Spinal cord (tissue), 10 donors: ENCODE measurements around the gene GNPTG. TPM values are rescaled to one million over a fixed set of nuclear protein-coding genes. Genes with fewer than 3 reads are reported as not detected.

Source experiments
- DNase-seq, 6 donors: peaks; one replicate each; pipeline versions ENCODE4 v3.0.0 to v3.0.0-alpha.2; 2013 to 2015; ENCODE audit warnings: low spot score in 6 of 6, low read depth in 4 of 6
- H3K27ac ChIP-seq: one replicate; pipeline ENCODE4 v1.5.1; 2013; ENCODE audit warnings: low read depth, low read length, control low read depth
- H3K27me3 ChIP-seq: one replicate; pipeline ENCODE4 v1.6.1; 2013; ENCODE audit warnings: low read length; ENCODE audit not compliant: control insufficient read depth, insufficient read depth
- H3K36me3 ChIP-seq: one replicate; pipeline ENCODE4 v1.6.1; 2013; ENCODE audit warnings: low read length; ENCODE audit not compliant: control insufficient read depth, insufficient read depth
- H3K4me1 ChIP-seq: one replicate; pipeline ENCODE4 v1.6.1; 2013; ENCODE audit warnings: low read length; ENCODE audit not compliant: control insufficient read depth, insufficient read depth
- H3K4me3 ChIP-seq: one replicate; pipeline ENCODE4 v1.5.1; 2013; ENCODE audit warnings: low read depth, low read length, control low read depth
- H3K9me3 ChIP-seq: one replicate; pipeline ENCODE4 v1.6.1; 2013; ENCODE audit warnings: low read length; ENCODE audit not compliant: control insufficient read depth, insufficient read depth
- WGBS: methylation state at CpG from one replicate; pipeline ENCODE4 v1.1.5; 2013; ENCODE audit warnings: missing lambda C conversion rate; ENCODE audit not compliant: insufficient coverage; 5-methylcytosine and 5-hydroxymethylcytosine counted together
- long read RNA-seq, 4 donors: transcript quantifications; one replicate each; lab custom pipeline, GENCODE V29; 2026
- polyA plus RNA-seq, 2 donors: library from polyadenylated mRNA; unstranded; fragments of 120-200 nt; gene quantifications; one replicate each; pipeline ENCODE4 v1.2.1, GENCODE V29; 2013; ENCODE audit not compliant: insufficient read length in 2 of 2
- total RNA-seq, 2 donors: library from RNA; depleted of rRNA in 1 of 2; stranded (reverse); fragments of 120-200 nt in 1 of 2; fragments of >200 nt in 1 of 2; gene quantifications; one replicate each; pipeline versions ENCODE4 v1.2.3 to v1.2.4, GENCODE V29; 2013 to 2014
- donor health status: healthy.

Gene GNPTG
- total RNA-seq (10 to 100 TPM; 33.5 to 81.4 TPM), polyA plus RNA-seq (100 to 1,000 TPM in 1 of 2 donors, 10 to 100 TPM in 1; 96.8 to 127 TPM)
- long read RNA-seq, donor 1, transcript GNPTG-201 (11 exons, 1,983 nt): major isoform, 41 of 105 reads
- long read RNA-seq, donor 1, partial matches to known transcripts: 48 of 105 reads
- long read RNA-seq, donor 1, other reads (novel, unspliced or antisense): 9 of 105 reads
- long read RNA-seq, donor 2, transcript GNPTG-201 (11 exons, 1,983 nt): major isoform, 17 of 45 reads
- long read RNA-seq, donor 2, partial matches to known transcripts: 28 of 45 reads
- long read RNA-seq, donor 2, other reads (novel, unspliced or antisense): 0 of 45 reads
- long read RNA-seq, donor 3, transcript GNPTG-201 (11 exons, 1,983 nt): major isoform, 18 of 18 reads
- long read RNA-seq, donor 3, partial matches to known transcripts: 0 of 18 reads
- long read RNA-seq, donor 3, other reads (novel, unspliced or antisense): 0 of 18 reads
- long read RNA-seq, donor 4, transcript GNPTG-201 (11 exons, 1,983 nt): major isoform, 26 of 109 reads
- long read RNA-seq, donor 4, partial matches to known transcripts: 82 of 109 reads
- long read RNA-seq, donor 4, other reads (novel, unspliced or antisense): 0 of 109 reads

- H3K4me3 ChIP-seq: peak within 1 kb of the TSS; percentile 85
- peak; percentile 69 to 95 (median 76) for DNase-seq
- no peak within 1 kb of the TSS for H3K27ac ChIP-seq
- no peaks in the 10 kb centered on the region for H3K27me3 ChIP-seq
- peaks cover 68% of the 10 kb centered on the region for H3K36me3 ChIP-seq
- H3K9me3 ChIP-seq: no peaks in the 10 kb centered on the region
- peaks cover 22% of the 10 kb centered on the region for H3K4me1 ChIP-seq
- WGBS: under 1% methylated on average over 98 of the region's 98 CpGs
Measured at GRCh38 chr16:1351582-1352362, at the start of gene GNPTG, which contains the start of gene TSR3. Gene GNPTG (plus strand): TSS chr16:1351931. CDS start chr16:1351966, 35 bp downstream. Gene TSR3 (minus strand): TSS chr16:1351878. CDS start chr16:1351804, 74 bp downstream.

GRCh38 chr16:1305823-1306222 is 45.9 kb upstream of the GNPTG start:
- 84% methylated on average over 12 of the region's 12 CpGs for WGBS
- DNase-seq: no peak
- Histone ChIP-seq H3K36me3 (peaks cover 3% of the 10 kb centered on the region), H3K27ac (no peak overlapping the region), H3K4me3 (no peak overlapping the region), H3K4me1 (peaks cover 15% of the 10 kb centered on the region), H3K9me3 (no peaks in the 10 kb centered on the region), H3K27me3 (peaks cover 9% of the 10 kb centered on the region)

GRCh38 chr16:1306334-1306733 is 45.4 kb upstream of the GNPTG start:
- H3K4me3 ChIP-seq: no peak overlapping the region
- DNase-seq: no peak
- H3K36me3 ChIP-seq: peaks cover 6% of the 10 kb centered on the region
- peaks cover 4% of the 10 kb centered on the region for H3K27me3 ChIP-seq
- H3K4me1 ChIP-seq: peaks cover 15% of the 10 kb centered on the region
- H3K27ac ChIP-seq: no peak overlapping the region
- no peaks in the 10 kb centered on the region for H3K9me3 ChIP-seq
- 73% methylated on average over 4 of the region's 4 CpGs for WGBS

GRCh38 chr16:1308036-1308976 is 43.4 kb upstream of the GNPTG start:
- DNase-seq: no peak
- no peaks in the 10 kb centered on the region for H3K27me3 ChIP-seq
- H3K4me1 ChIP-seq: peaks cover 32% of the 10 kb centered on the region
- no peak overlapping the region for H3K27ac ChIP-seq
- WGBS: 3% methylated on average over 41 of the region's 43 CpGs
- H3K4me3 ChIP-seq: peak overlapping the region; percentile 28
- H3K36me3 ChIP-seq: peaks cover 24% of the 10 kb centered on the region
- no peaks in the 10 kb centered on the region for H3K9me3 ChIP-seq

- Histone ChIP-seq H3K27me3 (no peaks in the 10 kb centered on the region), H3K9me3 (no peaks in the 10 kb centered on the region), H3K36me3 (peaks cover 33% of the 10 kb centered on the region), H3K27ac (peak within 1 kb of the TSS; percentile 97), H3K4me3 (peak within 1 kb of the TSS; percentile 71), H3K4me1 (peaks cover 32% of the 10 kb centered on the region)
- peak; percentile 96 to 100 (median 99) for DNase-seq
- under 1% methylated on average over 117 of the region's 117 CpGs for WGBS
Measured at GRCh38 chr16:1308977-1309885, 42.5 kb upstream of the GNPTG start, which contains the start of gene UBE2I. Gene UBE2I (plus strand): TSS chr16:1309636. CDS start chr16:1314031, 4,395 bp downstream.

- Histone ChIP-seq H3K4me3 (peak overlapping the region; percentile 71), H3K36me3 (peaks cover 42% of the 10 kb centered on the region), H3K27me3 (no peaks in the 10 kb centered on the region), H3K4me1 (peaks cover 32% of the 10 kb centered on the region), H3K27ac (no peak overlapping the region), H3K9me3 (no peaks in the 10 kb centered on the region)
- DNase-seq: peak in 1 of 6 donors; percentile 4
- under 1% methylated on average over 76 of the region's 77 CpGs for WGBS
Measured at GRCh38 chr16:1309888-1310831, 41.6 kb upstream of the GNPTG start.

- Histone ChIP-seq H3K27ac (no peak overlapping the region), H3K36me3 (peaks cover 47% of the 10 kb centered on the region)
- WGBS: 2% methylated on average over 14 of the region's 14 CpGs
Measured at GRCh38 chr16:1310832-1311200, 40.9 kb upstream of the GNPTG start.

More at GRCh38 chr16:1310832-1311200, 40.9 kb upstream of the GNPTG start:
- Histone ChIP-seq H3K9me3 (no peaks in the 10 kb centered on the region), H3K27me3 (no peaks in the 10 kb centered on the region), H3K4me1 (peaks cover 32% of the 10 kb centered on the region), H3K4me3 (peak overlapping the region; percentile 71)
- DNase-seq: no peak
